GM19452 (cell line): ENCODE results near the gene TEX48.

Experiments
- ATAC-seq: cut with Tn5 transposase; IDR thresholded peaks from one replicate; pipeline ENCODE4 v1.9.1; 2021; ENCODE audit not compliant: unreplicated experiment

Gene TEX48

GRCh38 chr9:114694146-114694545 is 12.2 kb upstream of the TEX48 start:
- no peak for ATAC-seq

GRCh38 chr9:114693248-114693855 is 11.4 kb upstream of the TEX48 start:
- no peak for ATAC-seq

GRCh38 chr9:114691956-114692295 is 9.9 kb upstream of the TEX48 start:
- no peak for ATAC-seq

- peak; percentile 78 for ATAC-seq
Observed at GRCh38 chr9:114691046-114691955, 9.3 kb upstream of the TEX48 start.

- no peak for ATAC-seq
Observed at GRCh38 chr9:114690308-114690707, 8.3 kb upstream of the TEX48 start.

- no peak for ATAC-seq
Observed at GRCh38 chr9:114689813-114690212, 7.8 kb upstream of the TEX48 start.

GRCh38 chr9:114688909-114689610 is 7.1 kb upstream of the TEX48 start:
- ATAC-seq: no peak

GRCh38 chr9:114688379-114688778 is 6.4 kb upstream of the TEX48 start:
- no peak for ATAC-seq

- ATAC-seq: no peak
Observed at GRCh38 chr9:114687034-114687433, 5.0 kb upstream of the TEX48 start.

- ATAC-seq: no peak
Observed at GRCh38 chr9:114685951-114686350, 4.0 kb upstream of the TEX48 start.

GRCh38 chr9:114684036-114684435 is 2.0 kb upstream of the TEX48 start:
- ATAC-seq: no peak

- no peak for ATAC-seq
Observed at GRCh38 chr9:114682846-114683245, 854 bp upstream of the TEX48 start.

GRCh38 chr9:114680259-114681001 is 1.6 kb downstream of the TEX48 start:
- no peak for ATAC-seq

- ATAC-seq: no peak
Observed at GRCh38 chr9:114678795-114679194, 3.2 kb downstream of the TEX48 start.

- no peak for ATAC-seq
Observed at GRCh38 chr9:114678130-114678529, 3.9 kb downstream of the TEX48 start.

- no peak for ATAC-seq
Observed at GRCh38 chr9:114677418-114677817, 4.6 kb downstream of the TEX48 start.

- no peak for ATAC-seq
Observed at GRCh38 chr9:114676901-114677300, 5.1 kb downstream of the TEX48 start.

GRCh38 chr9:114674798-114675540 is 7.0 kb downstream of the TEX48 start:
- no peak for ATAC-seq

GRCh38 chr9:114674076-114674797 is 7.8 kb downstream of the TEX48 start:
- no peak for ATAC-seq

- no peak for ATAC-seq
Observed at GRCh38 chr9:114671605-114672004, 10.4 kb downstream of the TEX48 start.
